ENCODE data around the gene SSC5D. TPM values are rescaled to one million over a fixed set of nuclear protein-coding genes. Genes with fewer than 3 reads are reported as not detected.
A peak's percentile ranks its signal among the peaks of the same experiment; 100 is the strongest.

The SSC5D gene
- total and polyA plus RNA-seq, 9 of the 15 experiments (the other 6 are each of a cell fraction or from before 2014, with no cell fraction given), result 0.04 to 0.71 (median 0.14) TPM; not detected in 2

DNA sequence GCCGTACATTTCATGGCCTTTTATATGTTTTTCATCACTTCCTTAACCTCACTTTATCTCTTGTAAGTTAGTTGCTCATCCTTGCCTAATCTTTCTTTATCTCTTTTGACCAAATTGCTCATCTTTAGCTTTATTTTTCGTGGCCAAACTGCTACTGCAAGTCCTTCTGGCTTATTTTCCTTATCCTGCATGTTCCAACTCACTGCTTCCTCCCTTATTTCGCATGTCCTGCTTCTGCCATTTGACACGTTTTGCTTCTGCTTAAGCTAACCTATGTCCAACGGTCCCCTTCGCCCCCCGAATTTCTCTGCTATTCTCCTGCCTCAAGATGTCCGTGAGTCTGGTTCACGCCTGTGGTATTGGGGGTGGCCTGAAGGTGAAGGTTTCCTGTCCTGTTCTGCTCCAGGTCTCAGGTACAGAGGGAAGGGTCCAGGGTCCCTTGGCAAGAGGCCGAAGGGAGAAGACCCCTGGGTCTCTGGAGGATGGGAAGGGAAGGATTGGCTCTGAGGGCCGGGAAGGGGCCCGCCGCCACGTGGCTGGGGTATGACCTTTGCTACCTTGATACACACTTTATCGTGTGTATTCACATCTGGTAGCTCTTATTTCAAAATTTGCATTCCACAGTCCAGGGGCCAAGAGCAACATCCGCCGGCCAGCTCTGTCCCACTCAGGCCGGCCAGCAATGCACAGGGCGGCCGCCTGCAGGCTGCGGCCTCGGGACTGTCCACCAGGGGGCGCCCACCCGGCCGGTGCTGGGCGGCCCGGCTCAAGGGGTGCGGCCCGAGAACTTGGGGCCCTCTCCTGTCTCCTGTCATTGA, 20.8 kb upstream of the SSC5D start (continued):
- TF ChIP-seq ZNF232 (CRISPR knock-in tag; IDR thresholded peaks at IDR 0.05) (no peak), FIP1L1 (IDR thresholded peaks at IDR 0.05; ENCODE audit: low read depth, low read length, poor library complexity, severe bottlenecking) (peak; percentile 58), ESRRA (IDR thresholded peaks at IDR 0.05; ENCODE audit: borderline replicate concordance, low read depth) (peak; percentile 42), ZNF274 (IDR thresholded peaks at IDR 0.05; ENCODE audit: borderline replicate concordance, low read depth, low read length) (no peak), SP1 (CRISPR knock-in tag; IDR thresholded peaks at IDR 0.05) (peak; percentile 79), RBM25 (IDR thresholded peaks at IDR 0.05; ENCODE audit: low read depth, low read length, severe bottlenecking) (no peak), ZNF146 (CRISPR knock-in tag; IDR thresholded peaks at IDR 0.05; ENCODE audit: unreplicated experiment) (no peak), KLF6 (CRISPR knock-in tag; IDR thresholded peaks at IDR 0.05; ENCODE audit: borderline replicate concordance) (no peak), ZEB2 (IDR thresholded peaks at IDR 0.05) (peak; percentile 92), TEAD4 (IDR thresholded peaks at IDR 0.05; ENCODE audit: low read length) (peak; percentile 85), TEAD4 (CRISPR knock-in tag; IDR thresholded peaks at IDR 0.05; ENCODE audit: borderline replicate concordance) (no peak), SPI1 (IDR thresholded peaks at IDR 0.05; ENCODE audit: borderline replicate concordance, low read depth, low read length) (peak; percentile 17; the same call in 1 of the 2 replicates), JUNB (CRISPR knock-in tag; conservative IDR thresholded peaks at IDR 0.05) (no peak), ADNP (tag; IDR thresholded peaks at IDR 0.05) (peak; percentile 96), HNRNPH1 (optimal IDR thresholded peaks at IDR 0.05; ENCODE audit: low read depth, low read length) (no peak), SMARCC2 (IDR thresholded peaks at IDR 0.05; ENCODE audit: low read depth) (peak; percentile 84; the same call in 1 of the 2 replicates), ZNF311 (CRISPR knock-in tag; IDR thresholded peaks at IDR 0.05) (no peak), PURB (CRISPR knock-in tag; IDR thresholded peaks at IDR 0.05; ENCODE audit: low read depth) (no peak), NRF1 (conservative IDR thresholded peaks at IDR 0.05 in 1 of 2, IDR thresholded peaks at IDR 0.05 in 1 of 2) (peak; percentile 19 to 35; a peak in 2 of 4 replicates), FOS (IDR thresholded peaks at IDR 0.05; ENCODE audit: extremely low read depth, insufficient read length) (no peak)
- TF ChIP-seq, protein P1, sequence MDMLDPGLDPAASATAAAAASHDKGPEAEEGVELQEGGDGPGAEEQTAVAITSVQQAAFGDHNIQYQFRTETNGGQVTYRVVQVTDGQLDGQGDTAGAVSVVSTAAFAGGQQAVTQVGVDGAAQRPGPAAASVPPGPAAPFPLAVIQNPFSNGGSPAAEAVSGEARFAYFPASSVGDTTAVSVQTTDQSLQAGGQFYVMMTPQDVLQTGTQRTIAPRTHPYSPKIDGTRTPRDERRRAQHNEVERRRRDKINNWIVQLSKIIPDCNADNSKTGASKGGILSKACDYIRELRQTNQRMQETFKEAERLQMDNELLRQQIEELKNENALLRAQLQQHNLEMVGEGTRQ (CRISPR knock-in tag; IDR thresholded peaks at IDR 0.05), result no peak
- TF ChIP-seq, protein P2, sequence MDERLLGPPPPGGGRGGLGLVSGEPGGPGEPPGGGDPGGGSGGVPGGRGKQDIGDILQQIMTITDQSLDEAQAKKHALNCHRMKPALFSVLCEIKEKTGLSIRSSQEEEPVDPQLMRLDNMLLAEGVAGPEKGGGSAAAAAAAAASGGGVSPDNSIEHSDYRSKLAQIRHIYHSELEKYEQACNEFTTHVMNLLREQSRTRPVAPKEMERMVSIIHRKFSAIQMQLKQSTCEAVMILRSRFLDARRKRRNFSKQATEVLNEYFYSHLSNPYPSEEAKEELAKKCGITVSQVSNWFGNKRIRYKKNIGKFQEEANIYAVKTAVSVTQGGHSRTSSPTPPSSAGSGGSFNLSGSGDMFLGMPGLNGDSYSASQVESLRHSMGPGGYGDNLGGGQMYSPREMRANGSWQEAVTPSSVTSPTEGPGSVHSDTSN (CRISPR knock-in tag; IDR thresholded peaks at IDR 0.05; ENCODE audit: low read depth), result no peak
- TF ChIP-seq, protein P2 (tag; conservative IDR thresholded peaks at IDR 0.05; ENCODE audit: low read depth), result no peak
- TF ChIP-seq, protein P3, sequence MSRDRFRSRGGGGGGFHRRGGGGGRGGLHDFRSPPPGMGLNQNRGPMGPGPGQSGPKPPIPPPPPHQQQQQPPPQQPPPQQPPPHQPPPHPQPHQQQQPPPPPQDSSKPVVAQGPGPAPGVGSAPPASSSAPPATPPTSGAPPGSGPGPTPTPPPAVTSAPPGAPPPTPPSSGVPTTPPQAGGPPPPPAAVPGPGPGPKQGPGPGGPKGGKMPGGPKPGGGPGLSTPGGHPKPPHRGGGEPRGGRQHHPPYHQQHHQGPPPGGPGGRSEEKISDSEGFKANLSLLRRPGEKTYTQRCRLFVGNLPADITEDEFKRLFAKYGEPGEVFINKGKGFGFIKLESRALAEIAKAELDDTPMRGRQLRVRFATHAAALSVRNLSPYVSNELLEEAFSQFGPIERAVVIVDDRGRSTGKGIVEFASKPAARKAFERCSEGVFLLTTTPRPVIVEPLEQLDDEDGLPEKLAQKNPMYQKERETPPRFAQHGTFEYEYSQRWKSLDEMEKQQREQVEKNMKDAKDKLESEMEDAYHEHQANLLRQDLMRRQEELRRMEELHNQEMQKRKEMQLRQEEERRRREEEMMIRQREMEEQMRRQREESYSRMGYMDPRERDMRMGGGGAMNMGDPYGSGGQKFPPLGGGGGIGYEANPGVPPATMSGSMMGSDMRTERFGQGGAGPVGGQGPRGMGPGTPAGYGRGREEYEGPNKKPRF (IDR thresholded peaks at IDR 0.05; ENCODE audit: low read depth, low read length), result no peak
